Naive thymus-derived CD4-positive, alpha-beta T cell (primary cell): ENCODE data around the gene RBMS1. TPM values are rescaled to one million over a fixed set of nuclear protein-coding genes. Genes with fewer than 3 reads are reported as not detected.

Experiments used
- ATAC-seq: fragments of 150-1000 bp; cut with Tn5 transposase; 2 replicates; pipeline ENCODE4 v1.10.0; 2021; ENCODE audit warnings: mild to moderate bottlenecking, moderate library complexity
- CTCF ChIA-PET: fragments of 350-600 bp; sonication (Branson Sonifier 250); formaldehyde crosslinking; loops from one replicate; lab custom pipeline; 2021; ENCODE audit warnings: antibody characterized with exemption; lab: Charles Lee
- POLR2A ChIA-PET: fragments of 350-600 bp; sonication (Branson Sonifier 250); formaldehyde crosslinking; loops from one replicate; lab custom pipeline; 2021; ENCODE audit warnings: antibody characterized with exemption, inconsistent platforms; lab: Charles Lee
- DNase-seq, 9 donors: peaks; one replicate each; pipeline versions ENCODE4 v3.0.0 to v3.0.0-alpha.2; 2020 to 2022; ENCODE audit warnings: mixed read lengths in 1 of 9
- H3K27ac ChIP-seq: one replicate; pipeline ENCODE4 v1.7.0; 2013; ENCODE audit warnings: mild to moderate bottlenecking, low read depth, low read length, moderate library complexity
- H3K27me3 ChIP-seq, 2 donors: one replicate each; pipeline ENCODE4 v1.7.0; 2013; ENCODE audit warnings: low read length in 2 of 2, mild to moderate bottlenecking in 2 of 2, moderate library complexity in 2 of 2; ENCODE audit not compliant: control insufficient read depth in 2 of 2, insufficient read depth in 2 of 2
- H3K36me3 ChIP-seq, 3 experiments: 1 replicate in 2 of 3; 2 replicates in 1 of 3; pipeline ENCODE4 v1.7.0; 2013; ENCODE audit warnings: low read length in 3 of 3, mild to moderate bottlenecking in 3 of 3, moderate library complexity in 1 of 3; ENCODE audit not compliant: insufficient read depth in 3 of 3, control insufficient read depth in 2 of 3
- H3K4me1 ChIP-seq, 2 donors: one replicate each; pipeline ENCODE4 v1.7.0; 2013; ENCODE audit warnings: low read length in 2 of 2, mild to moderate bottlenecking in 2 of 2, moderate library complexity in 1 of 2; ENCODE audit not compliant: control insufficient read depth in 2 of 2, insufficient read depth in 2 of 2
- H3K4me3 ChIP-seq: 2 replicates; pipeline ENCODE4 v1.7.0; 2013; ENCODE audit warnings: mild to moderate bottlenecking, low read length
- H3K9me3 ChIP-seq, 3 experiments: 1 replicate in 2 of 3; 2 replicates in 1 of 3; pipeline ENCODE4 v1.7.0; 2013; ENCODE audit warnings: low read length in 3 of 3; ENCODE audit not compliant: control insufficient read depth in 2 of 3
- H3K27ac Mint-ChIP-seq, 9 donors: one replicate each; pipeline ENCODE4 v1.8.0; 2020 to 2022; ENCODE audit warnings: mixed read lengths in 9 of 9, mild to moderate bottlenecking in 8 of 9, moderate library complexity in 5 of 9, inconsistent platforms in 2 of 9
- H3K27me3 Mint-ChIP-seq, 5 donors: one replicate each; pipeline ENCODE4 v1.8.0; 2021 to 2022; ENCODE audit warnings: mixed read lengths in 5 of 5, mild to moderate bottlenecking in 1 of 5
- H3K36me3 Mint-ChIP-seq, 5 donors: one replicate each; pipeline ENCODE4 v1.8.0; 2020 to 2022; ENCODE audit warnings: mixed read lengths in 5 of 5, mild to moderate bottlenecking in 3 of 5, inconsistent platforms in 1 of 5
- H3K4me1 Mint-ChIP-seq, 7 donors: one replicate each; pipeline ENCODE4 v1.8.0; 2020 to 2022; ENCODE audit warnings: mixed read lengths in 7 of 7, mild to moderate bottlenecking in 3 of 7, inconsistent platforms in 1 of 7
- H3K4me3 Mint-ChIP-seq, 10 donors: one replicate each; pipeline ENCODE4 v1.8.0; 2020 to 2022; ENCODE audit warnings: mild to moderate bottlenecking in 10 of 10, mixed read lengths in 10 of 10, moderate library complexity in 6 of 10, inconsistent platforms in 2 of 10
- H3K9me3 Mint-ChIP-seq, 11 donors: one replicate each; pipeline ENCODE4 v1.8.0; 2020 to 2022; ENCODE audit warnings: mixed read lengths in 11 of 11, mild to moderate bottlenecking in 4 of 11, inconsistent platforms in 1 of 11, moderate library complexity in 1 of 11
- intact Hi-C, 2 donors: fragments of 100-400 bp; cut with micrococcal nuclease; formaldehyde crosslinking; loops; one replicate each; pipeline ENCODE4 v1.15.1; 2023
- polyA plus RNA-seq, 2 donors: library from polyadenylated mRNA; unstranded; fragments of 300-500 nt; fragmentation: Illumina TruSeq; gene quantifications; one replicate each; pipeline ENCODE4 v1.2.3, GENCODE V29; 2021
- total RNA-seq, 6 experiments: library from RNA in 5 of 6; stranded (reverse) in 5 of 6; gene quantifications; 1 replicate in 5 of 6; 2 replicates in 1 of 6; pipeline ENCODE4 v1.2.3 and lab custom pipeline; 2021 to 2026

The RBMS1 gene
- total and polyA plus RNA-seq, 7 experiments from 2014 or later: 74.4 to 137 (median 119) TPM

DNA sequence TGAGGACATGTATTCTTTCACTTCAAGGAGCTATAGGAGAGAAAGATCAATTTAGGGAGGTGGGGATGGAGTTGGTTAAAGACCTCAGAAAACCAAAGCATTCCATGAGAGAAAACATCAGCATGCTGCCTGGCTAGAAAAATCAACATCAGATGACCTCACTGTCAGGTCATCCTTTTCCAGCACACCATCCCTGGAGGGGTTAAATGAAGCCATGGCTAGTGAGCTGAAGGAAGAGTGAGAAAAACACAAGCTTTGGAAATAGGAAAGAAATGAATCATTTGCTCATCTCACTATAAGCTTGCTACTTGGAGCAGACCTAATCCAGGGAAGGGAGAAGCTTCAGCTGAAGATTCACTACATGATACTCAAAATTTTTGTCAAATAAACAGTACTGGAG, 184.0 kb downstream of the RBMS1 start:
- CTCF ChIA-PET: no interaction called here
- ATAC-seq (no peak), DNase-seq (no peak)
- POLR2A ChIA-PET: interaction anchor here (0.7 kb wide), 1 partner anchor 164 kb away, joined by 3 read pairs; no protein-coding TSS in a partner anchor
- Histone ChIP-seq H3K4me3 (no peak overlapping the region), H3K36me3 (peaks cover 0 to 34% (median 0%) of the 10 kb centered on the region in 3 experiments), H3K4me1 (no peaks in the 10 kb centered on the region), H3K27me3 (no peaks in the 10 kb centered on the region), H3K9me3 (no peaks in the 10 kb centered on the region), H3K27ac (no peak overlapping the region)
- H3K27ac Mint-ChIP-seq: peak overlapping the region in 5 of 9 donors; percentile 1 to 73 (median 35)
- H3K4me3 Mint-ChIP-seq: no peak overlapping the region
- no peaks in the 10 kb centered on the region for H3K27me3 Mint-ChIP-seq
- H3K4me1 Mint-ChIP-seq: peaks cover 0 to 56% (median 26%) of the 10 kb centered on the region in 7 donors
- intact Hi-C loops: loop anchor here in 1 of 2 donors (2.0 kb wide), 1 partner anchor 15 kb away; no protein-coding TSS in a partner anchor
- H3K9me3 Mint-ChIP-seq: no peaks in the 10 kb centered on the region
- H3K36me3 Mint-ChIP-seq: peaks cover 6 to 47% (median 24%) of the 10 kb centered on the region in 5 donors

GRCh38 chr2:160308915-160309314, 184.7 kb downstream of the RBMS1 start:
- no peak overlapping the region for H3K4me3 Mint-ChIP-seq
- DNase-seq: no peak
- no peaks in the 10 kb centered on the region for H3K27me3 Mint-ChIP-seq
- no peaks in the 10 kb centered on the region for H3K4me1 ChIP-seq
- POLR2A ChIA-PET: no interaction called here
- H3K4me3 ChIP-seq: no peak overlapping the region
- peak overlapping the region in 7 of 9 donors; percentile 1 to 67 (median 15) for H3K27ac Mint-ChIP-seq
- H3K27me3 ChIP-seq: no peaks in the 10 kb centered on the region
- H3K4me1 Mint-ChIP-seq: peaks cover 0 to 54% (median 21%) of the 10 kb centered on the region in 7 donors
- intact Hi-C loops: loop anchor here in 1 of 2 donors (2.0 kb wide), 1 partner anchor 14 kb away; no protein-coding TSS in a partner anchor
- H3K9me3 Mint-ChIP-seq: no peaks in the 10 kb centered on the region
- CTCF ChIA-PET: no interaction called here
- H3K27ac ChIP-seq: no peak overlapping the region
- H3K9me3 ChIP-seq: no peaks in the 10 kb centered on the region
- peaks cover 0 to 34% (median 0%) of the 10 kb centered on the region in 3 experiments for H3K36me3 ChIP-seq
- ATAC-seq: no peak
- peaks cover 6 to 48% (median 24%) of the 10 kb centered on the region in 5 donors for H3K36me3 Mint-ChIP-seq

GRCh38 chr2:160308476-160308875, 185.1 kb downstream of the RBMS1 start:
- Mint-ChIP-seq H3K4me1 (peaks cover 0 to 55% (median 19%) of the 10 kb centered on the region in 7 donors), H3K27ac (peak overlapping the region in 3 of 9 donors; percentile 4 to 66 (median 54)), H3K27me3 (no peaks in the 10 kb centered on the region), H3K36me3 (peaks cover 6 to 49% (median 24%) of the 10 kb centered on the region in 5 donors), H3K9me3 (no peaks in the 10 kb centered on the region), H3K4me3 (no peak overlapping the region)
- intact Hi-C loops: loop anchor here in 1 of 2 donors (2.0 kb wide), 1 partner anchor 14 kb away; no protein-coding TSS in a partner anchor
- ChIA-PET CTCF (no interaction called here), POLR2A (no interaction called here)
- ATAC-seq: no peak
- Histone ChIP-seq H3K27me3 (no peaks in the 10 kb centered on the region), H3K4me1 (no peaks in the 10 kb centered on the region), H3K27ac (no peak overlapping the region), H3K9me3 (no peaks in the 10 kb centered on the region), H3K4me3 (no peak overlapping the region), H3K36me3 (peaks cover 0 to 36% (median 0%) of the 10 kb centered on the region in 3 experiments)
- no peak for DNase-seq

- Histone ChIP-seq H3K4me1 (no peaks in the 10 kb centered on the region), H3K27me3 (no peaks in the 10 kb centered on the region), H3K9me3 (no peaks in the 10 kb centered on the region), H3K4me3 (no peak overlapping the region), H3K36me3 (peaks cover 0 to 32% (median 0%) of the 10 kb centered on the region in 3 experiments), H3K27ac (no peak overlapping the region)
- ATAC-seq (no peak), DNase-seq (no peak)
- Mint-ChIP-seq H3K27ac (no peak overlapping the region), H3K9me3 (no peaks in the 10 kb centered on the region), H3K36me3 (peaks cover 6 to 55% (median 28%) of the 10 kb centered on the region in 5 donors), H3K4me1 (peaks cover 0 to 56% (median 24%) of the 10 kb centered on the region in 7 donors), H3K27me3 (no peaks in the 10 kb centered on the region), H3K4me3 (no peak overlapping the region)
- POLR2A ChIA-PET: no interaction called here
- CTCF ChIA-PET: interaction anchor here (0.7 kb wide), 1 partner anchor 17 kb away, joined by 3 read pairs; no protein-coding TSS in a partner anchor
- intact Hi-C loops: no loop called here
Observed at GRCh38 chr2:160306985-160307384, 186.6 kb downstream of the RBMS1 start.

DNA sequence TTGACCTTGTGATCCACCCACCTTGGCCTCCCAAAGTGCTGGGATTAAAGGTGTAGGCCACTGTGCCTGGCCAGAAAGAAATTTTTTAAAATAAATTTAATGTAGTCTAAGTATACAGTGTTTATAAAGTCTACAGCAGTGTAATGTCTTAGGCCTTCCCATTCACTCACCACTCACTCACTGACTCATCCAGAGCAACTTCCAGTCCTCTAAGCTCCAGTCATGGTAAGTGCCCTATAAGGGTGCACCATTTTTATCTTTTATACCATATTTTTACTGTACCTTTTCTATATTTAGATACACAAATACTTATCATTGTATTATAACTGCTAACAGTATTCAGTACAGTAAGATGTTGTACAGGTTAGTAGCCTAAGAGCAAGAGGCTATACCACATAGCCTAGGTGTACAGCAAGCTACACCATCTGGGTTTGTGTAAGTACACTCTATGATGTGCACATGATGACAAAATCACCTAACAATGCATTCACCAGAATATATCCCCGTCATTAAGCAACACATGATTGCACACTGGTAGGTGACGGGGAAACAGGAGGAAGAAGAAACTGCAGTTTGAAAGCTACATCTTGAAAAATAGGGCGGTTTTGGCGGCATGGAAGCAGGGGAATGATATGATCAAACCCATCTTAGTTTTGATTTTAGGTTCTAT, 188.4 kb downstream of the RBMS1 start:
- DNase-seq (no peak), ATAC-seq (no peak)
- peaks cover 0 to 30% (median under 1%) of the 10 kb centered on the region in 3 experiments for H3K36me3 ChIP-seq
- Mint-ChIP-seq H3K36me3 (peaks cover 10 to 58% (median 28%) of the 10 kb centered on the region in 5 donors), H3K4me3 (no peak overlapping the region), H3K27ac (peak overlapping the region in 2 of 9 donors; percentile 45 to 83), H3K27me3 (no peaks in the 10 kb centered on the region), H3K9me3 (no peaks in the 10 kb centered on the region), H3K4me1 (peaks cover 9 to 64% (median 35%) of the 10 kb centered on the region in 7 donors)
- no peak overlapping the region for H3K27ac ChIP-seq
- no peaks in the 10 kb centered on the region for H3K27me3 ChIP-seq
- POLR2A ChIA-PET: no interaction called here
- no peaks in the 10 kb centered on the region for H3K4me1 ChIP-seq
- H3K4me3 ChIP-seq: no peak overlapping the region
- CTCF ChIA-PET: no interaction called here
- intact Hi-C loops: loop anchor here in 1 of 2 donors (2.0 kb wide), 1 partner anchor 14 kb away; no protein-coding TSS in a partner anchor
- no peaks in the 10 kb centered on the region for H3K9me3 ChIP-seq

DNA sequence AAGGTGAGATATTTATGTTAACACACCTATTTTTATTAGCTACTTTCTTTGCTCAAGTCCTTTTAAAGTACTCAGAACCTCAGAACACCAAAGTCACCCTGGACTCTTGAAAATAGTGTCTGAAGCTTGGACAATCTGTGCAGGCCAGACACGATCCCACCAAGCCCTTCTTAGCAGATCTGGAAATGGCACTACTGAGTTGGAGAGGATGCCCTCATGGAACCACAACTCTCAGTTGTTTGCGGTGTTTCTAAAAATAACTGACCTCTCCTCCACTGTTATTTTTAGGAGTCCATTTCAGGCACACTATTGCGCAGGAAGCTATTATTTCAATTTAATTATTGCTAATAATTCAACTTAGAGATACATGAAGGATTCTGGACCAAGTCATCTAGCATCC, 190.1 kb downstream of the RBMS1 start:
- POLR2A ChIA-PET: no interaction called here
- Mint-ChIP-seq H3K36me3 (peaks cover 18 to 65% (median 35%) of the 10 kb centered on the region in 5 donors), H3K9me3 (peaks cover 0 to 2% (median 0%) of the 10 kb centered on the region in 11 donors), H3K27me3 (no peaks in the 10 kb centered on the region), H3K27ac (no peak overlapping the region), H3K4me1 (peaks cover 16 to 68% (median 40%) of the 10 kb centered on the region in 7 donors), H3K4me3 (no peak overlapping the region)
- intact Hi-C loops: loop anchor here in 1 of 2 donors (1.0 kb wide), 1 partner anchor 8 kb away; no protein-coding TSS in a partner anchor
- no peaks in the 10 kb centered on the region for H3K9me3 ChIP-seq
- no peaks in the 10 kb centered on the region for H3K4me1 ChIP-seq
- H3K27ac ChIP-seq: no peak overlapping the region
- ATAC-seq (no peak), DNase-seq (no peak)
- H3K36me3 ChIP-seq: peaks cover 5 to 36% (median 10%) of the 10 kb centered on the region in 3 experiments
- no peak overlapping the region for H3K4me3 ChIP-seq
- CTCF ChIA-PET: interaction anchor here (0.7 to 1.2 kb wide), 4 partner anchors 10 to 691 kb away, joined by 3 to 5 read pairs (median 3); no protein-coding TSS in a partner anchor
- H3K27me3 ChIP-seq: no peaks in the 10 kb centered on the region
